Esophagus muscularis mucosa (tissue), 4 donors: ENCODE data around the gene UBTD2.

Source experiments
- EP300 ChIP-seq: sonication (generic); formaldehyde crosslinking; IDR thresholded peaks from one replicate; pipeline ENCODE4 v1.6.1; 2017; ENCODE audit warnings: antibody characterized with exemption
- POLR2A ChIP-seq: fragments of 450-650 bp; IDR thresholded peaks from one replicate; pipeline ENCODE4 v1.6.1; 2017; ENCODE audit warnings: antibody characterized with exemption, moderate library complexity, mild to moderate bottlenecking, low read depth
- TF ChIP-seq, protein P1 (sequence below), 3 experiments: fragments of 200-600 bp in 2 of 3; fragments of 450-650 bp in 1 of 3; sonication (generic) in 2 of 3; IDR thresholded peaks; one replicate each; pipeline ENCODE4 v1.5.1; 2017 to 2019; ENCODE audit warnings: antibody characterized with exemption in 3 of 3, mild to moderate bottlenecking in 2 of 3, moderate library complexity in 1 of 3

DNA sequence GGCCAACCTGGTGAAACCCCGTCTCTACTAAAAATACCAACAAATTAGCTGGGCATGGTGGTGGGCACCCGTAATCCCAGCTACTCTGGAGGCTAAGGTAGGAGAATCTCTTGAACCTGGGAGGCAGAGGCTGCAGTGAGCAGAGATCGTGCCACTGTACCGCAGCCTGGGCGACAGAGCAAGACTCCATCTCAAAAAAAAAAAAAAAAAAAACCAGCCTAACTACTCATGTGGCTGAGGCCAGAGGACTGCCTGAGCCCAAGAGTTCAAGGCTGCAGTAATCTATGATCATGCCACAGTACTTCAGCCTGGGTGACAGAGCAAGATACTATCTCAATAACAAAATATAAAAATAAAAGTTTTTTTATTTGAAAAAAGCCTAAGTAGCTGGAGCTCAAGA lies 3.2 kb downstream of the UBTD2 start:
- TF ChIP-seq, protein P1, sequence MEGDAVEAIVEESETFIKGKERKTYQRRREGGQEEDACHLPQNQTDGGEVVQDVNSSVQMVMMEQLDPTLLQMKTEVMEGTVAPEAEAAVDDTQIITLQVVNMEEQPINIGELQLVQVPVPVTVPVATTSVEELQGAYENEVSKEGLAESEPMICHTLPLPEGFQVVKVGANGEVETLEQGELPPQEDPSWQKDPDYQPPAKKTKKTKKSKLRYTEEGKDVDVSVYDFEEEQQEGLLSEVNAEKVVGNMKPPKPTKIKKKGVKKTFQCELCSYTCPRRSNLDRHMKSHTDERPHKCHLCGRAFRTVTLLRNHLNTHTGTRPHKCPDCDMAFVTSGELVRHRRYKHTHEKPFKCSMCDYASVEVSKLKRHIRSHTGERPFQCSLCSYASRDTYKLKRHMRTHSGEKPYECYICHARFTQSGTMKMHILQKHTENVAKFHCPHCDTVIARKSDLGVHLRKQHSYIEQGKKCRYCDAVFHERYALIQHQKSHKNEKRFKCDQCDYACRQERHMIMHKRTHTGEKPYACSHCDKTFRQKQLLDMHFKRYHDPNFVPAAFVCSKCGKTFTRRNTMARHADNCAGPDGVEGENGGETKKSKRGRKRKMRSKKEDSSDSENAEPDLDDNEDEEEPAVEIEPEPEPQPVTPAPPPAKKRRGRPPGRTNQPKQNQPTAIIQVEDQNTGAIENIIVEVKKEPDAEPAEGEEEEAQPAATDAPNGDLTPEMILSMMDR (IDR thresholded peaks at IDR 0.05): no peak
- TF ChIP-seq POLR2A (no peak), EP300 (no peak)
